Uterus (tissue), 4 donors: ENCODE data around the gene AUTS2. TPM values are rescaled to one million over a fixed set of nuclear protein-coding genes. Genes with fewer than 3 reads are reported as not detected.

ENCODE experiments used
- DNase-seq, 2 donors: peaks; one replicate each; pipeline ENCODE4 v3.0.0-alpha.2; 2019 to 2020
- H3K27ac ChIP-seq, 2 donors: fragments of 200-600 bp; sonication (generic); 1 replicate in 1 of 2; 2 replicates in 1 of 2; pipeline ENCODE4 v1.5.1; 2016 to 2018
- H3K27me3 ChIP-seq, 2 donors: fragments of 200-600 bp; sonication (generic); one replicate each; pipeline ENCODE4 v1.5.1; 2018 to 2019; ENCODE audit warnings: control low read depth in 1 of 2
- H3K36me3 ChIP-seq, 2 donors: fragments of 200-600 bp; sonication (generic); one replicate each; pipeline ENCODE4 v1.5.1; 2019; ENCODE audit warnings: control low read depth in 1 of 2
- H3K4me1 ChIP-seq, 2 donors: fragments of 200-600 bp; sonication (generic); one replicate each; pipeline ENCODE4 v1.5.1; 2018 to 2019; ENCODE audit warnings: control low read depth in 1 of 2
- H3K4me3 ChIP-seq, 2 donors: fragments of 200-600 bp; sonication (generic); 1 replicate in 1 of 2; 2 replicates in 1 of 2; pipeline ENCODE4 v1.5.1; 2018 to 2019; ENCODE audit warnings: mild to moderate bottlenecking in 1 of 2
- H3K9me3 ChIP-seq, 2 donors: fragments of 200-600 bp; sonication (generic); one replicate each; pipeline ENCODE4 v1.5.1; 2019; ENCODE audit warnings: control low read depth in 1 of 2
- CTCF ChIP-seq, 4 experiments: fragments of 200-600 bp in 2 of 4; fragments of 450-650 bp in 2 of 4; sonication (generic) in 2 of 4; IDR thresholded peaks; one replicate each; pipeline ENCODE4 v1.5.1; 2016 to 2019; ENCODE audit warnings: antibody characterized with exemption in 4 of 4, mild to moderate bottlenecking in 2 of 4, moderate library complexity in 1 of 4
- POLR2A ChIP-seq, 2 donors: fragments of 450-650 bp; IDR thresholded peaks; one replicate each; pipeline ENCODE4 v1.6.1; 2016; ENCODE audit warnings: antibody characterized with exemption in 2 of 2, mild to moderate bottlenecking in 1 of 2, moderate library complexity in 1 of 2
- intact Hi-C: fragments of 100-400 bp; cut with DNase I; formaldehyde crosslinking; loops from one replicate; pipeline ENCODE4 v1.15.1; 2023; ENCODE audit warnings: low total_unique reads
- total RNA-seq, 4 donors: library from RNA; depleted of rRNA in 3 of 4; stranded (reverse); fragments of >200 nt in 3 of 4; gene quantifications; one replicate each; pipeline versions ENCODE4 v1.1.0 to v1.2.4, GENCODE V29; 2014 to 2023
- donor health status: DM: yes; HTN: yes; CAD: no.

Gene AUTS2
- total RNA-seq, 4 donors from 2014 or later: 10.5 to 58.2 (median 30.0) TPM

GRCh38 chr7:70383066-70383782, 784.9 kb downstream of the AUTS2 start:
- Histone ChIP-seq H3K27me3 (no peaks in the 10 kb centered on the region), H3K4me3 (no peak overlapping the region), H3K4me1 (no peaks in the 10 kb centered on the region), H3K36me3 (no peaks in the 10 kb centered on the region), H3K9me3 (no peaks in the 10 kb centered on the region), H3K27ac (no peak overlapping the region)
- DNase-seq: no peak
- TF ChIP-seq CTCF (IDR thresholded peaks at IDR 0.05): no peak
- no peak for TF ChIP-seq POLR2A (IDR thresholded peaks at IDR 0.05)
- intact Hi-C loops: no loop called here

- Histone ChIP-seq H3K27me3 (no peaks in the 10 kb centered on the region), H3K4me1 (no peaks in the 10 kb centered on the region), H3K27ac (no peak overlapping the region), H3K4me3 (no peak overlapping the region), H3K9me3 (no peaks in the 10 kb centered on the region), H3K36me3 (no peaks in the 10 kb centered on the region)
- no peak for DNase-seq
- TF ChIP-seq CTCF (IDR thresholded peaks at IDR 0.05): no peak
- TF ChIP-seq POLR2A (IDR thresholded peaks at IDR 0.05): no peak
- intact Hi-C loops: no loop called here
These were observed 785.7 kb downstream of the AUTS2 start for GRCh38 chr7:70384024-70384423.

- TF ChIP-seq CTCF (IDR thresholded peaks at IDR 0.05): no peak
- TF ChIP-seq POLR2A (IDR thresholded peaks at IDR 0.05): no peak
These were observed 786.6 kb downstream of the AUTS2 start for GRCh38 chr7:70384891-70385290.

GRCh38 chr7:70387217-70387616, 788.9 kb downstream of the AUTS2 start:
- Histone ChIP-seq H3K27ac (no peak overlapping the region), H3K27me3 (no peaks in the 10 kb centered on the region), H3K36me3 (no peaks in the 10 kb centered on the region), H3K4me1 (no peaks in the 10 kb centered on the region), H3K4me3 (no peak overlapping the region), H3K9me3 (no peaks in the 10 kb centered on the region)
- DNase-seq: peak; percentile 28 to 33
- intact Hi-C loops: no loop called here
- TF ChIP-seq CTCF (IDR thresholded peaks at IDR 0.05) (no peak), POLR2A (IDR thresholded peaks at IDR 0.05) (no peak)

More at GRCh38 chr7:70384891-70385290, 786.6 kb downstream of the AUTS2 start:
- no peak overlapping the region for H3K27ac ChIP-seq
- no peak overlapping the region for H3K4me3 ChIP-seq
- no peaks in the 10 kb centered on the region for H3K9me3 ChIP-seq
- no peaks in the 10 kb centered on the region for H3K36me3 ChIP-seq
- no peak for DNase-seq
- intact Hi-C loops: no loop called here
- no peaks in the 10 kb centered on the region for H3K4me1 ChIP-seq
- H3K27me3 ChIP-seq: no peaks in the 10 kb centered on the region

- intact Hi-C loops: no loop called here
- TF ChIP-seq CTCF (IDR thresholded peaks at IDR 0.05): no peak
- TF ChIP-seq POLR2A (IDR thresholded peaks at IDR 0.05): no peak
- H3K9me3 ChIP-seq: no peaks in the 10 kb centered on the region
- no peak overlapping the region for H3K4me3 ChIP-seq
- H3K27ac ChIP-seq: no peak overlapping the region
- no peaks in the 10 kb centered on the region for H3K4me1 ChIP-seq
- DNase-seq: no peak
- no peaks in the 10 kb centered on the region for H3K36me3 ChIP-seq
- no peaks in the 10 kb centered on the region for H3K27me3 ChIP-seq
These were observed 791.4 kb downstream of the AUTS2 start for GRCh38 chr7:70389531-70390151.
